ENCODE data around the gene KRTAP12-3.

Gene KRTAP12-3

DNA sequence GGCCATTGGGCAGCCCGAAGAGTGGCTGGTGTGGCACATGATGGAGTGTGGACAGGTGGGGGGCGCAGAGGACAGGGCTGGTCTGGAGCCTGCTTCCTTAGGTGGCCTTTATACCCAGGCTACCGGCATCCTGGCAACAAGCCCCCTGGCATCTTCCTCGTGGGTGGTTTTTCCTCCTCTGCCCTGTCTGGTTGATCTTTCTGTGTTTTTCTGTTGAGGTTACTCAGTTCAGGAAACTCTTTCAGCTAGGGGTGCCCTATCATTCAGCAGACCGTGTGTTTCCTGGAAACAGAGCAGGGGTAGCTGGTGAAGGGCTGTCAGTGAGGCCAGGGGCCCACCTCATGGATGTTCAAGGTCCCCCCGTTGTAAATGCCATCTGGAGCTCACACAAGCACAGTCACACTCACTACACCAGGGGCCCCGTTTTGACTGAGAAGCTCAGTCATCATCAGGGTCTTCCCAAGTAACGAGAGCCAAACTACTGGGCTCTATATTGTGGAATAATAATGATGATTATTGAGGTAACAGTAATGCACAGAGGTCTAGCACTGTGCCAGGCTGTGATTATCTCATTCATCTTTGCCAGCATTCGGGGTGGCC is 3.1 kb upstream of the KRTAP12-3 start, which contains the start of gene KRTAP12-4:
Gene KRTAP12-4 (minus strand): TSS at position 84 of the 600 bp plus-strand sequence. CDS start 45 bp downstream, at position 39.
- Histone ChIP-seq H3K27ac (replicated peaks) (no peak within 1 kb of the TSS), H3K27me3 (ENCODE audit: insufficient read depth, poor library complexity, severe bottlenecking) (no peaks in the 10 kb centered on the region), H3K4me3 (replicated peaks; ENCODE audit: insufficient read depth, low read length) (no peak within 1 kb of the TSS)
- no peak for TF ChIP-seq POLR2AphosphoS5 (IDR thresholded peaks at IDR 0.05; ENCODE audit: low read depth)
- TF ChIP-seq SPI1 (IDR thresholded peaks at IDR 0.05; ENCODE audit: borderline replicate concordance, low read depth): no peak
- no peak for TF ChIP-seq REST (IDR thresholded peaks at IDR 0.05; ENCODE audit: insufficient replicate concordance, low read depth)
- TF ChIP-seq, protein P1, sequence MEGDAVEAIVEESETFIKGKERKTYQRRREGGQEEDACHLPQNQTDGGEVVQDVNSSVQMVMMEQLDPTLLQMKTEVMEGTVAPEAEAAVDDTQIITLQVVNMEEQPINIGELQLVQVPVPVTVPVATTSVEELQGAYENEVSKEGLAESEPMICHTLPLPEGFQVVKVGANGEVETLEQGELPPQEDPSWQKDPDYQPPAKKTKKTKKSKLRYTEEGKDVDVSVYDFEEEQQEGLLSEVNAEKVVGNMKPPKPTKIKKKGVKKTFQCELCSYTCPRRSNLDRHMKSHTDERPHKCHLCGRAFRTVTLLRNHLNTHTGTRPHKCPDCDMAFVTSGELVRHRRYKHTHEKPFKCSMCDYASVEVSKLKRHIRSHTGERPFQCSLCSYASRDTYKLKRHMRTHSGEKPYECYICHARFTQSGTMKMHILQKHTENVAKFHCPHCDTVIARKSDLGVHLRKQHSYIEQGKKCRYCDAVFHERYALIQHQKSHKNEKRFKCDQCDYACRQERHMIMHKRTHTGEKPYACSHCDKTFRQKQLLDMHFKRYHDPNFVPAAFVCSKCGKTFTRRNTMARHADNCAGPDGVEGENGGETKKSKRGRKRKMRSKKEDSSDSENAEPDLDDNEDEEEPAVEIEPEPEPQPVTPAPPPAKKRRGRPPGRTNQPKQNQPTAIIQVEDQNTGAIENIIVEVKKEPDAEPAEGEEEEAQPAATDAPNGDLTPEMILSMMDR (IDR thresholded peaks at IDR 0.05; ENCODE audit: insufficient read depth, low read length): no peak
- no peak for TF ChIP-seq GABPA (IDR thresholded peaks at IDR 0.05; ENCODE audit: low read depth)
- no peak for DNase-seq (ENCODE audit: low read depth in 1 of 2, low spot score in 1 of 2)

DNA sequence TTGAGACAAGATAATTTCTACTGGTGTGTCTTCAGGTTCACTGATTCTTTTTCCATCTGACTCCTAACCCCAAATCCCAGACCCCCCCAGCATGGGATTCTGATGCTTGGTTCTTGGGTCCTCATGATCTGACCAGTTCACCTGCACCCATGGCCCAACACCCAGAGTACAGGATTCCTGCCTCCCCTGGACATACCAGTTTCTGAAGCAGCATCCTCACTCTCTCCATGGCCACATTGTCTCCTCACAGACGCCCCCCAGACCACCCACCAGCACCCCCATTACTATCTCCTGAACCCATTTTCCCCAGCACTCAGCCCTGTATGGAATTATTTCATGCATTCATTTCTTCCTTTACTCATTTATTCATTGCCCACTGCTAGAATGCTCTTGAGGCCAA is 864 bp upstream of the KRTAP12-3 start:
- Histone ChIP-seq H3K27me3 (ENCODE audit: insufficient read depth, poor library complexity, severe bottlenecking) (no peaks in the 10 kb centered on the region), H3K4me3 (replicated peaks; ENCODE audit: insufficient read depth, low read length) (no peak overlapping the region), H3K27ac (replicated peaks) (no peak overlapping the region)
- TF ChIP-seq REST (IDR thresholded peaks at IDR 0.05; ENCODE audit: insufficient replicate concordance, low read depth): no peak
- TF ChIP-seq GABPA (IDR thresholded peaks at IDR 0.05; ENCODE audit: low read depth): no peak
- TF ChIP-seq POLR2AphosphoS5 (IDR thresholded peaks at IDR 0.05; ENCODE audit: low read depth): no peak
- no peak for TF ChIP-seq SPI1 (IDR thresholded peaks at IDR 0.05; ENCODE audit: borderline replicate concordance, low read depth)
- TF ChIP-seq, protein P1 (IDR thresholded peaks at IDR 0.05; ENCODE audit: insufficient read depth, low read length): no peak
- no peak for DNase-seq (ENCODE audit: low read depth in 1 of 2, low spot score in 1 of 2)

GRCh38 chr21:44658541-44658910 is 794 bp downstream of the KRTAP12-3 start:
- DNase-seq (ENCODE audit: low read depth in 1 of 2, low spot score in 1 of 2): no peak
- Histone ChIP-seq H3K4me3 (replicated peaks; ENCODE audit: insufficient read depth, low read length) (no peak overlapping the region), H3K27ac (replicated peaks) (no peak overlapping the region), H3K27me3 (ENCODE audit: insufficient read depth, poor library complexity, severe bottlenecking) (no peaks in the 10 kb centered on the region)
- TF ChIP-seq GABPA (IDR thresholded peaks at IDR 0.05; ENCODE audit: low read depth) (no peak), SPI1 (IDR thresholded peaks at IDR 0.05; ENCODE audit: borderline replicate concordance, low read depth) (no peak)
- TF ChIP-seq, protein P1 (IDR thresholded peaks at IDR 0.05; ENCODE audit: insufficient read depth, low read length): no peak

All from HL-60 (cell line).